SK-N-SH (cell line): ENCODE measurements around the gene RFTN1. TPM values are rescaled to one million over a fixed set of nuclear protein-coding genes. Genes with fewer than 3 reads are reported as not detected.

Source experiments
- CTCF ChIA-PET: fragments of 300-600, 350-600 bp; formaldehyde crosslinking; extraction: SDS; loops from one replicate; lab custom pipeline; 2021; lab: Yijun Ruan, JAX
- POLR2A ChIA-PET: fragments of 350-600 bp; sonication (Branson Sonifier 250); formaldehyde crosslinking; extraction: SDS; loops from one replicate; lab custom pipeline; 2020; ENCODE audit warnings: antibody characterized with exemption, inconsistent platforms; lab: Yijun Ruan, JAX
- DNase-seq: peaks from one replicate; pipeline ENCODE4 v3.0.0; 2012
- H2AFZ ChIP-seq: fragments of 200-600 bp; sonication (generic); 2 replicates; pipeline ENCODE4 v1.8.1; 2016; ENCODE audit warnings: antibody characterized with exemption, mild to moderate bottlenecking, low read depth
- H3F3A ChIP-seq: fragments of 200-600 bp; sonication (generic); replicated peaks from 2 replicates; pipeline ENCODE3; 2016; ENCODE audit warnings: antibody characterized with exemption, mild to moderate bottlenecking; ENCODE audit not compliant: insufficient read depth
- H3K27ac ChIP-seq, 2 experiments: fragments of 200-500 bp in 1 of 2; fragments of 200-600 bp in 1 of 2; sonication (Bioruptor generic) in 1 of 2; sonication (generic), shearing (Covaris generic) in 1 of 2; 2 replicates each; pipeline versions ENCODE4 v1.5.1 to v1.6.1; 2014 to 2016; ENCODE audit warnings: low read depth in 2 of 2, inconsistent platforms in 1 of 2, low read length in 1 of 2, mild to moderate bottlenecking in 1 of 2, mixed read lengths in 1 of 2
- H3K27me3 ChIP-seq: fragments of 200-600 bp; sonication (generic), shearing (Covaris generic); 2 replicates; pipeline ENCODE4 v1.6.1; 2016; ENCODE audit warnings: mixed run types; ENCODE audit not compliant: insufficient read depth
- H3K36me3 ChIP-seq, 2 experiments: fragments of 200-500 bp in 1 of 2; fragments of 200-600 bp in 1 of 2; sonication (Bioruptor generic) in 1 of 2; sonication (generic) in 1 of 2; replicated peaks in 1 of 2; 2 replicates each; pipeline versions ENCODE3 to v1.5.1; 2014 to 2016; ENCODE audit warnings: low read length in 1 of 2, mild to moderate bottlenecking in 1 of 2; ENCODE audit not compliant: insufficient read depth in 2 of 2, control insufficient read depth in 1 of 2
- H3K4me1 ChIP-seq, 2 experiments: fragments of 200-500 bp in 1 of 2; fragments of 200-600 bp in 1 of 2; sonication (Bioruptor generic) in 1 of 2; sonication (generic), shearing (Covaris generic) in 1 of 2; 2 replicates each; pipeline versions ENCODE4 v1.5.1 to v1.6.1; 2014 to 2016; ENCODE audit warnings: low read depth in 1 of 2, low read length in 1 of 2, mixed run types in 1 of 2; ENCODE audit not compliant: insufficient read depth in 2 of 2, control insufficient read depth in 1 of 2
- H3K4me2 ChIP-seq: fragments of 200-600 bp; sonication (generic), shearing (Covaris generic); 2 replicates; pipeline ENCODE4 v1.6.1; 2017; ENCODE audit warnings: mixed run types
- H3K4me3 ChIP-seq, 2 experiments: fragments of 200-500 bp in 1 of 2; fragments of 200-600 bp in 1 of 2; sonication (Bioruptor generic) in 1 of 2; sonication (generic), shearing (Covaris generic) in 1 of 2; 2 replicates each; pipeline versions ENCODE4 v1.5.1 to v1.8.1; 2014 to 2016; ENCODE audit warnings: low read depth in 2 of 2, inconsistent platforms in 1 of 2, low read length in 1 of 2, mild to moderate bottlenecking in 1 of 2, mixed read lengths in 1 of 2, moderate library complexity in 1 of 2
- H3K79me2 ChIP-seq: fragments of 200-600 bp; sonication (generic); 2 replicates; pipeline ENCODE4 v1.8.1; 2017; ENCODE audit warnings: mild to moderate bottlenecking; ENCODE audit not compliant: insufficient read depth
- H3K9ac ChIP-seq: fragments of 200-600 bp; sonication (generic); 2 replicates; pipeline ENCODE4 v1.6.1; 2017; ENCODE audit warnings: mixed run types
- H3K9me2 ChIP-seq: fragments of 200-600 bp; sonication (generic); 2 replicates; pipeline ENCODE4 v1.6.1; 2017; ENCODE audit warnings: mixed run types
- H3K9me3 ChIP-seq: fragments of 200-600 bp; sonication (generic); 2 replicates; pipeline ENCODE4 v1.6.1; 2017; ENCODE audit warnings: mixed run types, mild to moderate bottlenecking, moderate library complexity
- H4K20me1 ChIP-seq: fragments of 200-600 bp; sonication (generic); 2 replicates; pipeline ENCODE4 v1.6.1; 2017; ENCODE audit warnings: mild to moderate bottlenecking, mixed run types; ENCODE audit not compliant: insufficient read depth
- CHD2 ChIP-seq: fragments of 150-350 bp; IDR thresholded peaks from 2 replicates; pipeline ENCODE4 v1.6.1; 2018; ENCODE audit warnings: low read length; ENCODE audit not compliant: partially characterized antibody
- CTCF ChIP-seq: fragments of 200-600 bp; sonication (generic); IDR thresholded peaks from 2 replicates; pipeline ENCODE4 v1.6.1; 2017; ENCODE audit warnings: antibody characterized with exemption, mild to moderate bottlenecking, moderate library complexity
- ELF1 ChIP-seq: IDR thresholded peaks from 2 replicates; pipeline ENCODE4 v1.4.0; 2012
- JUND ChIP-seq: IDR thresholded peaks from 2 replicates; pipeline ENCODE4 v1.4.0; 2012
- MEF2A ChIP-seq: IDR thresholded peaks from 2 replicates; pipeline ENCODE4 v1.4.0; 2012; ENCODE audit warnings: low read depth, borderline replicate concordance
- NFIC ChIP-seq: IDR thresholded peaks from 2 replicates; pipeline ENCODE4 v1.4.0; 2012; ENCODE audit warnings: borderline replicate concordance
- NRF1 ChIP-seq: IDR thresholded peaks from 2 replicates; pipeline ENCODE4 v1.6.1; 2012; ENCODE audit warnings: low read depth, mild to moderate bottlenecking, low read length
- PBX3 ChIP-seq: IDR thresholded peaks from 2 replicates; pipeline ENCODE4; 2012
- RCOR1 ChIP-seq: fragments of 150-350 bp; IDR thresholded peaks from 2 replicates; pipeline ENCODE4 v1.6.1; 2017; ENCODE audit warnings: antibody characterized with exemption, low read length
- TCF12 ChIP-seq: IDR thresholded peaks from 2 replicates; pipeline ENCODE4 v1.4.0; 2012
- TEAD4 ChIP-seq: IDR thresholded peaks from 2 replicates; pipeline ENCODE4 v1.4.0; 2012; ENCODE audit warnings: mild to moderate bottlenecking, borderline replicate concordance; ENCODE audit not compliant: insufficient read depth
- USF1 ChIP-seq: IDR thresholded peaks from 2 replicates; pipeline ENCODE4 v1.4.0; 2012; ENCODE audit warnings: low read depth, borderline replicate concordance
- ZBTB33 ChIP-seq: IDR thresholded peaks from 2 replicates; pipeline ENCODE4 v1.4.0; 2012; ENCODE audit warnings: low read depth, borderline replicate concordance
- WGBS: methylation state at CpG from one replicate; pipeline ENCODE4 v1.1.6; 2017; ENCODE audit warnings: low lambda C conversion rate; 5-methylcytosine and 5-hydroxymethylcytosine counted together
- polyA plus RNA-seq, 3 experiments: library from polyadenylated mRNA; depleted of rRNA; stranded (reverse); fragments of >200 nt; gene quantifications; 2 replicates each; pipeline ENCODE4 v1.2.3, GENCODE V29; 2012

RFTN1 gene
- polyA plus RNA-seq, 1 of the 3 experiments (the other 2 are of a cell fraction), result 21.2 TPM

GRCh38 chr3:16380421-16380820, 133.1 kb downstream of the RFTN1 start (continued):
- TF ChIP-seq ZBTB33, result no peak
- TF ChIP-seq USF1, result no peak

GRCh38 chr3:16379838-16380237, 133.7 kb downstream of the RFTN1 start:
- POLR2A ChIA-PET, result no interaction called here
- H3K9ac ChIP-seq, result no peak overlapping the region
- DNase-seq, result no peak
- H3K4me1 ChIP-seq, result peaks cover 0 to 11% of the 10 kb centered on the region in 2 experiments; a peak in 1 of 4 replicates
- TF ChIP-seq RCOR1 (no peak), TEAD4 (no peak), CTCF (no peak), TCF12 (no peak), MEF2A (no peak), PBX3 (no peak), NFIC (no peak)
- TF ChIP-seq, all 33 proteins: peak for 0
- no peak overlapping the region; a peak in 1 of 4 replicates for H3K27ac ChIP-seq
- H2AFZ ChIP-seq, result no peak overlapping the region
- no peaks in the 10 kb centered on the region for H3K9me3 ChIP-seq
- no peaks in the 10 kb centered on the region for H3K27me3 ChIP-seq
- 71% methylated on average over 2 of the region's 2 CpGs for WGBS
- H3K4me3 ChIP-seq, result no peak overlapping the region
- H3K36me3 ChIP-seq, result peaks cover 13 to 17% of the 10 kb centered on the region in 2 experiments
- no peak overlapping the region for H3K4me2 ChIP-seq
- CTCF ChIA-PET, result interaction anchor here (1.7 kb wide), 1 partner anchor 90 kb away, joined by 5 read pairs; no protein-coding TSS in a partner anchor
- H3K9me2 ChIP-seq, result no peaks in the 10 kb centered on the region
- no peaks in the 10 kb centered on the region for H4K20me1 ChIP-seq
- H3K79me2 ChIP-seq, result no peaks in the 10 kb centered on the region
- H3F3A ChIP-seq, result peaks cover 3% of the 10 kb centered on the region

GRCh38 chr3:16378920-16379319, 134.6 kb downstream of the RFTN1 start:
- H3F3A ChIP-seq, result peaks cover 3% of the 10 kb centered on the region
- H3K4me2 ChIP-seq, result no peak overlapping the region
- ChIA-PET CTCF (interaction anchor here (0.7 to 1.7 kb wide), 2 partner anchors 60 to 89 kb away, joined by 3 to 5 read pairs; no protein-coding TSS in a partner anchor), POLR2A (no interaction called here)
- H3K4me1 ChIP-seq, result peaks cover 0 to 11% of the 10 kb centered on the region in 2 experiments; a peak in 1 of 4 replicates
- TF ChIP-seq JUND, result no peak
- no peak for TF ChIP-seq NFIC
- TF ChIP-seq ELF1, result no peak
- no peak for TF ChIP-seq PBX3
- TF ChIP-seq CHD2, result no peak
- TF ChIP-seq NRF1, result no peak
- TF ChIP-seq ZBTB33, result no peak
- H3K27me3 ChIP-seq, result no peaks in the 10 kb centered on the region
- WGBS, result 62% methylated on average over 3 of the region's 3 CpGs
- no peaks in the 10 kb centered on the region for H4K20me1 ChIP-seq
- H3K36me3 ChIP-seq, result peaks cover 13 to 17% of the 10 kb centered on the region in 2 experiments
- no peak overlapping the region for H2AFZ ChIP-seq
- H3K27ac ChIP-seq, result no peak overlapping the region; a peak in 1 of 4 replicates
- no peaks in the 10 kb centered on the region for H3K9me2 ChIP-seq
- DNase-seq, result no peak
- H3K9ac ChIP-seq, result no peak overlapping the region
- H3K79me2 ChIP-seq, result no peaks in the 10 kb centered on the region
- H3K4me3 ChIP-seq, result no peak overlapping the region
- H3K9me3 ChIP-seq, result no peaks in the 10 kb centered on the region
